ENCODE data around the gene IGSF3.
"Not testable (repeated sequence)": the region's sequence is repeated elsewhere in the genome, so short reads cannot be mapped to it uniquely, and the experiment has no call there.

Gene IGSF3

DNA sequence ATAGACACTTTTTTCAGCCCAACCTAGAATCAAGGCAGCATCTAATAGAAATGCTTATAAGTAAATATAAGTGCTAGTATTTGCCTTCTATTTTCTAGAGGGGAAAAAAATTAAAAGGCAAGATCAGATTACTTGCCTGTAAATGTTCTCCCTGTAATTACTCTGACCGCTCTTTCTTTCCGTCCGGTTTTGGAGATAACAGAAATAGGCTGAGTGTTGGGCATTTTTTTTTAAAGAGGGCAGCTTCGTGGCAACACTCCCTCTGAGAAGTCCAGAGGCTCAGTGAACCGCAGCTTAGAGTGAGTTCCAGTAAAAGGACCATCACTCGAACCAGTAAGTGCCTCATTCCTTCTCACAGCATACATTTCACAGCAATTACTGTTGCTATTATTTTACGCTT is 40.6 kb downstream of the IGSF3 start:
- DNase-seq, result not testable (repeated sequence)

- not testable (repeated sequence) for DNase-seq
Measured at GRCh38 chr1:116625155-116625554, 42.4 kb downstream of the IGSF3 start.

GRCh38 chr1:116624040-116624439 is 43.5 kb downstream of the IGSF3 start:
- no peak for DNase-seq

DNA sequence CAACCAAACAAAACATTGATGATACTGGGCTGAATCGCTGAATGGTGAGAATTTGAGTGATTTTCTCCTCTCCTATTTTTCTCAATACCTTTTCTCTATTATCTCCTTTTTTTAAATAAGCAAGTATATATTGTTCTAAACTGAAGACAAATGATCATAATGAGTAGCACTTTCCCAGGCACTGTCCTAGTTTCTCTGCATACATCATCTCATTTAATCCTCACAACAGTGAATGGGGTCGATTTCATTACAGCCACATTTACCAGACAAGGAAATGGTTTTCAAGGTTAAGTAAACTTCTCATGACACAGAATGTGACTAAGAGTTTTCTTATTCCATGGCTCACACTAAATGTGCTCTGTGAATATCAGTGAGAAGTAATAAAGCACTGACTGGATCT is 45.0 kb downstream of the IGSF3 start:
- not testable (repeated sequence) for DNase-seq

DNA sequence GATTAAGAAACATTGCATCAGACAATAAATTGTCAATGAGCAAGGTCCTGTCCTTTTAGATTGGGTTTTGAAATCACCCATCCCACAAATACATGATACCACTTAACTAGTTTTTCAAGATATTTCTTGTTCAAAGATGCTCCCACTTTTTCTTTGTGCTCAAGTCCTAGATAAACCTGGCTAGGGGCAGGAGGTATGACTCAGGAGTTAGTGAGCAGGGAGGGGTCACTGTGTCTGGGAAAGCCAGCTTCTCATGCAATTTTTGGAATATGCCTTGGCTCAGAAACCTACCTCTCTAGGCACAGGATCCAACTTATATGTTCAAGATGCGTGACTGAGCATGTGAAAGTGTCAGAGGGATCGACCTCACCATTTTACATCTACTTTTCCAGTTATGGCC is 45.8 kb downstream of the IGSF3 start:
- DNase-seq, result not testable (repeated sequence)

GRCh38 chr1:116620392-116620791 is 47.1 kb downstream of the IGSF3 start:
- not testable (repeated sequence) for DNase-seq

DNA sequence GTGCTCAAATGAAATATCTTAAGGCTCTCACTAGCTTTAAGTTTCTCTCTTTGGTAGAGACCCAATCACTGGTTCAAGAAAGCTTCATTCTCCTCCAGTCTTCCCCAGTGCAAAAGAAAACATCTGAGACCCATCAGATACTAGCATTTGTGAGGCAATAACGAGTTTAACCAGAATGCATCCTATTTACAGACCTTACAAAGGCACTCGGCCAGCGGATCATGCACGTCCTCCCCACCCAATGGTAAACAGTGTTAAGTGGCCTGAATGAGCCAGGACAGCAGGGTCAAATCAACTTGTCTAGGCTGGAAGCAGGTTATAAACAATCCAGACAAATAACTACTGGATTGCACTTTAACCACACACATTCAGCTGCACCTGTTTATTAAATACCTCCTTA is 48.4 kb downstream of the IGSF3 start:
- DNase-seq, result not testable (repeated sequence)

- not testable (repeated sequence) for DNase-seq
Measured at GRCh38 chr1:116617808-116618207, 49.7 kb downstream of the IGSF3 start.

GRCh38 chr1:116613825-116614224 is 53.7 kb downstream of the IGSF3 start:
- DNase-seq, result not testable (repeated sequence)

GRCh38 chr1:116609801-116610371 is 57.6 kb downstream of the IGSF3 start:
- DNase-seq, result peak; percentile 38

- not testable (repeated sequence) for DNase-seq
Measured at GRCh38 chr1:116608841-116609240, 58.7 kb downstream of the IGSF3 start.

DNA sequence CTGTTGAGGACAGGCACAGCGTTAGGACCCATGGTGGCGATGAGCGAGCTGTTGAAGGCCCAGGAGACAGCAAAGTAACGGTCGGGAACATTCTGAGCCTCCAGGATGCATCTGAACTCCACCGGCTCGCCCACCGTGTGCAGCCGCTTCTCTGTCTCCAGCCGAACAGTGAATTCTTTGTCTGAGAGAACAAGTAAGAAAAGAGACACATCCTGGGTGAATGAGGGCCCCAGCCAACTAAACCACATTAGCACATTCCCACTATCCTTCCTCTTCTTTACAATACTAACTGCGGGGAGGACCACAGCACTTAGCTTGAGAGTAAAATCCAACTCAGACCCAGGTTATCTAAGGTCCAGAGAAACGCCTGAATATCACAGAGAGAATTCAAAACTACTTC is 59.4 kb downstream of the IGSF3 start:
- DNase-seq, result not testable (repeated sequence)

DNA sequence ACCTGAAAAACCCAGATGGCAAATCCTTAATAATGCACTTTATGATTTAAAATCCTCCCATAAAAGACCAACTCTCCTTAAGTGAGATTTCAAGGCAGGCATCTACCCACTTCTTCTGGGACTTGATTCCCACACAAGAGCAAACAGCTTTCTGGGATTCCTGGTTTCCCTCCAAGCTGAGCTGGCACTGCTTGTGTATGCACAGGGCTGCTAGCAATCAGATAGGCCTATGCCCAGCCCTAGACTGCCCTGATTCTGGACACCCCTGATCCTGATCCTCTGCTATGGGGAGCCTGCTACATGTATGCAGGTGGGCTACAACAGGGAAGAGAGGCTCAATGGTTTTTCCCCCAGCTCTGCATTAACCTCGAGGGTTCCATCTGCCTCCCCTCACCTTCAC is 60.1 kb downstream of the IGSF3 start:
- DNase-seq, result not testable (repeated sequence)

- DNase-seq, result not testable (repeated sequence)
Measured at GRCh38 chr1:116606067-116606466, 61.5 kb downstream of the IGSF3 start.

- no peak for DNase-seq
Measured at GRCh38 chr1:116605315-116605714, 62.2 kb downstream of the IGSF3 start.

GRCh38 chr1:116604408-116604807 is 63.1 kb downstream of the IGSF3 start:
- DNase-seq, result not testable (repeated sequence)

DNA sequence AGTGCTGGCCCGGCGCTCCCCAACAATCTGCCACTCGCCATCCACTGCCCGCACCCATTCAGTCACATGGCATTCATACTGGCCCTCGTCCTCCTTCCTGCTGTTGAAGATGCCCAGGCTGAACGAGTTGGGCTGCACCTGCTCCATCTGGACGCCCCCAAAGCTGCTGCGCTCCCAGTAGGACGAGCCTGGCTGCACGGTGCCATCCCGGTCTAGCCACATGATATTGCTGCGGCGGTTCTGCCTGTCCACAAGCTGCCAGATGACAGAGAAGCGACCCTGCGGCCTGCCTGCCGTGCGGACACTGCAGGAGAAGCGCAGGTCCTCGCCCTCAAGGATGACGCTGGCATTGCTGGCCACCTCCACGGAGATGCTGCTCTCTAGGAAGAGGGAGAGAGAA is 63.9 kb downstream of the IGSF3 start:
- not testable (repeated sequence) for DNase-seq

DNA sequence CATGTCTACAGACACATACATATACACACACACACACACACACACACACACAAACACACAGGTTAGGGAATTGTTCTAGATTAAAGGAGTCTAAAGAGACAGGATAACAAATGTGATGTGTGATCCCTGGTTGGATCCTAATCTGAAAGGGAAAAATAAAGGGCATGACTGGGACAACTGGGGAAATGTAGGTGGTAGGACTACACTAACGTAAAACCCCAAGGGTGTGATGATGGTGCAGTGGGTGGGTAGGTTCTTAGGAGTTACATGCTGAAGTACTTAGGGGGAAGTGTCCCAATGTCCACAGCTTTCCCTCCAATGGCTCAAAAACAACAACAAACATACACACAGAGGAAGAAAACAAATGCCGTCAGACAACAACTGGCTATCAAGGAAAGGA is 68.2 kb downstream of the IGSF3 start:
- not testable (repeated sequence) for DNase-seq

GRCh38 chr1:116598420-116599036 is 69.0 kb downstream of the IGSF3 start:
- not testable (repeated sequence) for DNase-seq

DNA sequence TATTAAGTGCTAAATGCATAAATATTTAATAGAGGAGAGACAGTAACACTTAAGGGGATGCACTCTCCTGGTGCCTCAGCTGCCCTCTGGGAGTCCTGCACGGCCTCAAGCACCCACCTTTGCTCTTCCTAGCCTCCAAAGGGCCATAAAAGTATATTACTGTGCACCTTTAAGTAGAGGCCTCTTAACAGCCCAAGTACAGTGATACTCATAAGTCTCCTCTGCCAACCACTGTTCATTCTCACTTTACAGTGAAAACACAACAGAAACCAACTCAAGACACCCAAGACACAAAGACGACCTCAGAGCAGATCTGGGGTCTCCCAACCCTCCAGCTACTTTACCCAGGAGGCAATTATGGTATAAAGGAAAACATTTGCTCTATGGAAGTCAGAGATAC is 70.1 kb downstream of the IGSF3 start:
- DNase-seq, result not testable (repeated sequence)

DNA sequence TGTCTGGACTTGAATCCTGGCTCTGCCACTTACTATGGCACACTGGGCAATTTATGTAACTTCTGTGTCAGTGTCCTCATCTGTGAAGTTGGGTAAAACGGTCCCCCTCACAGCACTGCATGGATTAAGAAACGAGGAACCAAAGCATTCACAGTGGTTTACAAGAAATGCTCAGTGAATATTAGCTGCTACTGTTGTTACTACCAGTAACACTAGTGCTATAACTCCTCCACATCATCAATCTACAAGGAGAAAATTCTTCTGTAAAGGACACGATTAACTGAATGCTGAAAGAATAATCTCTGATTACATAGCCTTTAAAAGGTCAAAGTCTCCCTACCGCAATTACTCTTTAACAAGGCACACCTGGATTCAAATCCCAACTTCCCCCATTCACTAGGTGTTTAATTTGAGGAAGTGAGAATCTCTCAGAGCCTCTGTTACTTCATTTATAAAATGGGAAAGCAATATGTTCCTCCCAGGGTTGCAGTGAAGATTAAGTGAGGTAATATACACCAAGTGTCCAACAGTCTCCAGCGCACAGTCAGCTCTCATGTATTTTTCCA is 70.7 kb downstream of the IGSF3 start:
- DNase-seq, result not testable (repeated sequence)

GRCh38 chr1:116595946-116596741 is 71.4 kb downstream of the IGSF3 start:
- not testable (repeated sequence) for DNase-seq

- not testable (repeated sequence) for DNase-seq
Measured at GRCh38 chr1:116595065-116595840, 72.3 kb downstream of the IGSF3 start.
